GM23248 (cell line): Measurements from ENCODE around the gene FN1. TPM values are rescaled to one million over a fixed set of nuclear protein-coding genes. Genes with fewer than 3 reads are reported as not detected.

Experiments used
- DNase-seq: peaks from one replicate; pipeline ENCODE4 v3.0.0-alpha.2; 2015
- H2AFZ ChIP-seq: fragments of 200-600 bp; sonication (generic); 2 replicates; pipeline ENCODE4 v1.6.1; 2016; ENCODE audit warnings: antibody characterized with exemption
- H3F3A ChIP-seq: fragments of 200-600 bp; sonication (generic); 2 replicates; pipeline ENCODE4 v1.6.1; 2016; ENCODE audit warnings: mild to moderate bottlenecking, antibody characterized with exemption, mixed run types; ENCODE audit not compliant: insufficient read depth
- H3K27ac ChIP-seq: fragments of 200-600 bp; sonication (generic); 2 replicates; pipeline ENCODE4 v1.5.1; 2016; ENCODE audit warnings: mild to moderate bottlenecking
- H3K27me3 ChIP-seq: fragments of 200-600 bp; sonication (generic); replicated peaks from 2 replicates; pipeline ENCODE4 v1.6.1; 2016; ENCODE audit warnings: mild to moderate bottlenecking; ENCODE audit not compliant: insufficient read depth
- H3K36me3 ChIP-seq: fragments of 200-600 bp; sonication (generic); 2 replicates; pipeline ENCODE4 v1.6.1; 2016; ENCODE audit warnings: low read depth, mild to moderate bottlenecking
- H3K4me1 ChIP-seq: fragments of 200-600 bp; sonication (generic); 2 replicates; pipeline ENCODE4 v1.6.1; 2016; ENCODE audit warnings: mild to moderate bottlenecking; ENCODE audit not compliant: insufficient read depth
- H3K4me2 ChIP-seq: fragments of 200-600 bp; sonication (generic); one replicate; pipeline ENCODE4 v1.6.1; 2016; ENCODE audit warnings: mild to moderate bottlenecking; ENCODE audit not compliant: unreplicated experiment
- H3K4me3 ChIP-seq: fragments of 200-600 bp; sonication (generic); 2 replicates; pipeline ENCODE4 v1.5.1; 2016; ENCODE audit warnings: mild to moderate bottlenecking
- H3K79me2 ChIP-seq: fragments of 200-600 bp; sonication (generic); 2 replicates; pipeline ENCODE4 v1.6.1; 2016; ENCODE audit warnings: mild to moderate bottlenecking; ENCODE audit not compliant: insufficient read depth
- H3K9ac ChIP-seq: fragments of 200-600 bp; sonication (generic); 2 replicates; pipeline ENCODE4 v1.6.1; 2016; ENCODE audit warnings: mild to moderate bottlenecking
- H3K9me2 ChIP-seq: fragments of 200-600 bp; sonication (generic); 2 replicates; pipeline ENCODE4 v1.6.1; 2016; ENCODE audit warnings: mixed run types, mild to moderate bottlenecking, moderate library complexity; ENCODE audit not compliant: insufficient read depth
- H3K9me3 ChIP-seq: fragments of 200-600 bp; sonication (generic); one replicate; pipeline ENCODE4 v1.6.1; 2017; ENCODE audit warnings: low read depth
- H4K20me1 ChIP-seq: fragments of 200-600 bp; sonication (generic); 2 replicates; pipeline ENCODE4 v1.6.0; 2016; ENCODE audit not compliant: insufficient read depth
- EZH2 ChIP-seq: fragments of 200-600 bp; sonication (generic); IDR thresholded peaks from 2 replicates; pipeline ENCODE4 v1.6.1; 2018; ENCODE audit warnings: antibody characterized with exemption, mild to moderate bottlenecking; ENCODE audit not compliant: insufficient read depth, poor library complexity, severe bottlenecking
- EZH2phosphoT487 ChIP-seq: fragments of 200-600 bp; sonication (generic); IDR thresholded peaks from 2 replicates; pipeline ENCODE4 v1.6.1; 2018; ENCODE audit warnings: antibody characterized with exemption, moderate library complexity, mild to moderate bottlenecking, low read depth; ENCODE audit not compliant: insufficient read depth
- WGBS, 2 experiments: methylation state at CpG; one replicate each; pipeline ENCODE4 v1.1.6; 2015 to 2017; ENCODE audit warnings: low lambda C conversion rate in 2 of 2, low coverage in 1 of 2; ENCODE audit errors: missing lambda C conversion rate in 2 of 2; 5-methylcytosine and 5-hydroxymethylcytosine counted together
- in situ Hi-C: fragments of 300-500 bp; cut with MboI; formaldehyde crosslinking; loops from 2 replicates; pipeline ENCODE4 v1.15.0; 2020
- polyA plus RNA-seq: library from polyadenylated mRNA; unstranded; fragments of >200 nt; fragmentation: Nextera tagmentation; extraction: Ambion mirVana; gene quantifications from 2 replicates; pipeline ENCODE4 v1.2.1, GENCODE V29; 2016
- total RNA-seq: library from RNA; depleted of rRNA; stranded (reverse); fragments of >200 nt; shearing (Covaris generic); gene quantifications from 2 replicates; pipeline ENCODE4 v1.2.3, GENCODE V29; 2014

FN1 gene
- total and polyA plus RNA-seq, 2 experiments from 2014 or later = 20,647 to 33,406 TPM

DNA sequence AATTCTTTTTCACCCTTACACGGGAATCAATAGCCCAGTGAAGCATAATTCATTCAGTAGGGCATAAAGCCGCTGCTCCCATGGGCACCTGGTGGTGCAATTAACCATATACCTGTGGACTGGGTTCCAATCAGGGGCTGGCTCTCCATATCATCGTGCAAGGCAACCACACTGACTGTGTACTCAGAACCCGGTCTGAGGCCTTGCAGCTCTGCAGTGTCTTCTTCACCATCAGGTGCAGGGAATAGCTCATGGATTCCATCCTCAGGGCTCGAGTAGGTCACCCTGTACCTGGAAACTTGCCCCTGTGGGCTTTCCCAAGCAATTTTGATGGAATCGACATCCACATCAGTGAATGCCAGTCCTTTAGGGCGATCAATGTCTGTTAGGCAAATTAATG lies 55.2 kb downstream of the FN1 start:
- Histone ChIP-seq H3F3A (peaks cover 99% of the 10 kb centered on the region), H3K36me3 (peaks cover 91% of the 10 kb centered on the region), H3K4me2 (no peak overlapping the region), H3K4me1 (0 out of 2 replicates have a peak, but pooled peaks cover 4% of the 10 kb centered on the region), H3K79me2 (0 out of 2 replicates have a peak, but pooled peaks cover 5% of the 10 kb centered on the region), H4K20me1 (peaks cover 7% of the 10 kb centered on the region; the same call in 1 of the 2 replicates), H3K27me3 (no peaks in the 10 kb centered on the region), H3K9me2 (no peaks in the 10 kb centered on the region), H3K9ac (peak overlapping the region; percentile 46), H2AFZ (no peak overlapping the region), H3K27ac (peak overlapping the region; percentile 70), H3K4me3 (no peak overlapping the region), H3K9me3 (no peaks in the 10 kb centered on the region)
- DNase-seq = no peak
- WGBS, 2 experiments = 92 to 96% methylated on average over 7 of the region's 7 CpGs
- no peak for TF ChIP-seq EZH2phosphoT487
- TF ChIP-seq EZH2 = no peak
- in situ Hi-C loops = no loop called here

- Histone ChIP-seq H3K4me2 (no peak overlapping the region), H3K4me3 (no peak overlapping the region), H3K36me3 (peaks cover 98% of the 10 kb centered on the region), H3K79me2 (0 out of 2 replicates have a peak, but pooled peaks cover 5% of the 10 kb centered on the region), H3F3A (peaks cover 99% of the 10 kb centered on the region), H3K9me2 (no peaks in the 10 kb centered on the region), H3K4me1 (0 out of 2 replicates have a peak, but pooled peaks cover 4% of the 10 kb centered on the region), H4K20me1 (peaks cover 12% of the 10 kb centered on the region; the same call in 1 of the 2 replicates), H3K27me3 (no peaks in the 10 kb centered on the region), H2AFZ (no peak overlapping the region), H3K9ac (peak overlapping the region; percentile 46; the same call in 1 of the 2 replicates), H3K9me3 (no peaks in the 10 kb centered on the region), H3K27ac (peak overlapping the region; percentile 70)
- in situ Hi-C loops = no loop called here
- no peak for DNase-seq
- no peak for TF ChIP-seq EZH2phosphoT487
- no peak for TF ChIP-seq EZH2
- 96 to 97% methylated on average over 6 of the region's 6 CpGs for WGBS, 2 experiments
Measured at GRCh38 chr2:215379948-215380347, 55.9 kb downstream of the FN1 start.

GRCh38 chr2:215379039-215379438 lies 56.8 kb downstream of the FN1 start:
- Histone ChIP-seq H3K9me2 (no peaks in the 10 kb centered on the region), H2AFZ (no peak overlapping the region), H3K27ac (peak overlapping the region; percentile 70), H3K9me3 (no peaks in the 10 kb centered on the region), H3K36me3 (peaks cover 98% of the 10 kb centered on the region), H3K4me3 (no peak overlapping the region), H4K20me1 (peaks cover 19% of the 10 kb centered on the region), H3K9ac (peak overlapping the region; percentile 46), H3K4me1 (0 out of 2 replicates have a peak, but pooled peaks cover 4% of the 10 kb centered on the region), H3K27me3 (no peaks in the 10 kb centered on the region), H3K79me2 (0 out of 2 replicates have a peak, but pooled peaks cover 5% of the 10 kb centered on the region), H3F3A (peaks cover 99% of the 10 kb centered on the region), H3K4me2 (no peak overlapping the region)
- no peak for DNase-seq
- in situ Hi-C loops = no loop called here
- TF ChIP-seq EZH2phosphoT487 (no peak), EZH2 (no peak)
- WGBS, 2 experiments = 90 to 94% methylated on average over 7 of the region's 7 CpGs

GRCh38 chr2:215378045-215378444 lies 57.8 kb downstream of the FN1 start:
- Histone ChIP-seq H2AFZ (no peak overlapping the region), H3K9ac (peak overlapping the region; percentile 46), H3K27me3 (no peaks in the 10 kb centered on the region), H3K27ac (peak overlapping the region; percentile 70), H3K4me3 (no peak overlapping the region), H3K79me2 (0 out of 2 replicates have a peak, but pooled peaks cover 5% of the 10 kb centered on the region), H3K9me3 (no peaks in the 10 kb centered on the region), H3F3A (peaks cover 99% of the 10 kb centered on the region), H4K20me1 (peaks cover 21% of the 10 kb centered on the region), H3K9me2 (no peaks in the 10 kb centered on the region), H3K4me2 (no peak overlapping the region), H3K4me1 (0 out of 2 replicates have a peak, but pooled peaks cover 4% of the 10 kb centered on the region), H3K36me3 (peaks cover 98% of the 10 kb centered on the region)
- no peak for DNase-seq
- TF ChIP-seq EZH2 (no peak), EZH2phosphoT487 (no peak)
- in situ Hi-C loops = no loop called here
- WGBS, 2 experiments = 96% methylated on average over 3 of the region's 3 CpGs
